Caco-2 (cell line): ENCODE data around the gene DUOX1. TPM values are rescaled to one million over a fixed set of nuclear protein-coding genes. Genes with fewer than 3 reads are reported as not detected.

ENCODE experiments used
- BruUV-seq: library from RNA; stranded (reverse); fragments of 400-500 nt; replicated peaks from 2 replicates; lab custom pipeline; 2021; lab: Mats Ljungman, UMichigan
- CTCF ChIA-PET: fragments of 300-600 bp; sonication (Branson Sonifier 250); formaldehyde crosslinking; loops from one replicate; lab custom pipeline; 2022; ENCODE audit warnings: antibody characterized with exemption; lab: Charles Lee
- POLR2A ChIA-PET: fragments of 300-600 bp; sonication (Branson Sonifier 250); formaldehyde crosslinking; loops from one replicate; lab custom pipeline; 2022; ENCODE audit warnings: antibody characterized with exemption; lab: Charles Lee
- DNase-seq, 2 experiments: peaks; one replicate each; pipeline versions ENCODE4 v3.0.0 to v3.0.0-alpha.2; 2020 to 2022
- H3K27me3 ChIP-seq: replicated peaks from 2 replicates; pipeline ENCODE4 v1.6.0; 2011; ENCODE audit warnings: low read length; ENCODE audit not compliant: control insufficient read depth, insufficient read depth
- H3K36me3 ChIP-seq: 2 replicates; pipeline ENCODE4 v1.5.1; 2011; ENCODE audit warnings: low read length; ENCODE audit not compliant: control insufficient read depth, insufficient read depth
- H3K4me1 ChIP-seq: fragments of 250-450 bp; sonication (Bioruptor Pico); 2 replicates; pipeline ENCODE4 v1.5.1; 2020; ENCODE audit warnings: mild to moderate bottlenecking
- H3K4me3 ChIP-seq: 2 replicates; pipeline ENCODE4 v1.5.1; 2011; ENCODE audit warnings: low read depth, mild to moderate bottlenecking, control low read depth, low read length
- H3K9me3 ChIP-seq: fragments of 250-450 bp; sonication (Bioruptor Pico); 2 replicates; pipeline ENCODE4 v1.5.1; 2020; ENCODE audit warnings: mild to moderate bottlenecking, moderate library complexity
- H3K27ac Mint-ChIP-seq: one replicate; pipeline ENCODE4 v1.8.0; 2022; ENCODE audit warnings: mixed read lengths; ENCODE audit not compliant: unreplicated experiment
- H3K27me3 Mint-ChIP-seq: one replicate; pipeline ENCODE4 v1.8.0; 2022; ENCODE audit warnings: mixed read lengths; ENCODE audit not compliant: insufficient read depth, unreplicated experiment
- H3K36me3 Mint-ChIP-seq: one replicate; pipeline ENCODE4 v1.8.0; 2022; ENCODE audit warnings: mild to moderate bottlenecking, mixed read lengths; ENCODE audit not compliant: insufficient read depth, unreplicated experiment
- H3K4me1 Mint-ChIP-seq: one replicate; pipeline ENCODE4 v1.8.0; 2022; ENCODE audit warnings: low read depth, mixed read lengths; ENCODE audit not compliant: unreplicated experiment
- H3K4me3 Mint-ChIP-seq: one replicate; pipeline ENCODE4 v1.8.0; 2022; ENCODE audit warnings: mild to moderate bottlenecking, moderate library complexity, mixed read lengths; ENCODE audit not compliant: unreplicated experiment
- H3K9me3 Mint-ChIP-seq: one replicate; pipeline ENCODE4 v1.8.0; 2022; ENCODE audit warnings: mixed read lengths; ENCODE audit not compliant: unreplicated experiment
- CTCF ChIP-seq, 2 experiments: fragments of 200-600 bp in 1 of 2; IDR thresholded peaks; 1 replicate in 1 of 2; 2 replicates in 1 of 2; pipeline versions ENCODE4 v1.5.1 to v1.8.0; 2011 to 2022; ENCODE audit warnings: antibody characterized with exemption in 1 of 2, control low read depth in 1 of 2, inconsistent platforms in 1 of 2, low read depth in 1 of 2, low read length in 1 of 2, mild to moderate bottlenecking in 1 of 2, moderate library complexity in 1 of 2; ENCODE audit not compliant: insufficient read depth in 1 of 2, severe bottlenecking in 1 of 2, unreplicated experiment in 1 of 2
- intact Hi-C: fragments of 100-400 bp; cut with micrococcal nuclease; formaldehyde crosslinking; loops from one replicate; pipeline ENCODE4 v1.10.0; 2022; ENCODE audit not compliant: unreplicated experiment
- total RNA-seq: library from RNA; stranded (reverse); gene quantifications from 2 replicates; pipeline ENCODE4 v1.2.3, GENCODE V29; 2022

DUOX1 gene
- total RNA-seq, 1 experiment from 2014 or later, result 0.14 TPM

- Histone ChIP-seq H3K4me3 (peak overlapping the region; percentile 47), H3K9me3 (no peaks in the 10 kb centered on the region), H3K27me3 (no peaks in the 10 kb centered on the region), H3K36me3 (no peaks in the 10 kb centered on the region), H3K4me1 (peaks cover 7% of the 10 kb centered on the region)
- Mint-ChIP-seq H3K4me3 (peak overlapping the region; percentile 77), H3K4me1 (peaks cover 13% of the 10 kb centered on the region), H3K36me3 (peaks cover 9% of the 10 kb centered on the region), H3K27ac (no peak overlapping the region), H3K9me3 (no peaks in the 10 kb centered on the region), H3K27me3 (no peaks in the 10 kb centered on the region)
- ChIA-PET POLR2A (interaction anchor here (0.5 kb wide), 1 partner anchor 22 kb away, joined by 5 read pairs; no protein-coding TSS in a partner anchor), CTCF (interaction anchor here (1.8 to 2.7 kb wide), 2 partner anchors 23 to 24 kb away, joined by 15 to 16 read pairs; no protein-coding TSS in a partner anchor)
- TF ChIP-seq CTCF (IDR thresholded peaks at IDR 0.05; ENCODE audit: insufficient read depth in 1 of 2, low read depth in 1 of 2, low read length in 1 of 2, severe bottlenecking in 1 of 2, unreplicated experiment in 1 of 2), result no peak
- TSS peak; percentile 21 for BruUV-seq
- intact Hi-C loops, result loop anchor here (2.0 kb wide), 1 partner anchor 20 kb away; no protein-coding TSS in a partner anchor
- DNase-seq, result no peak
Observed at GRCh38 chr15:45186771-45187577, 57.2 kb downstream of the DUOX1 start.

GRCh38 chr15:45187578-45187893 lies 57.7 kb downstream of the DUOX1 start:
- peaks cover 9% of the 10 kb centered on the region for H3K36me3 Mint-ChIP-seq
- intact Hi-C loops, result loop anchor here (2.0 kb wide), 1 partner anchor 21 kb away; no protein-coding TSS in a partner anchor
- H3K4me1 Mint-ChIP-seq, result peaks cover 13% of the 10 kb centered on the region
- Histone ChIP-seq H3K4me1 (peaks cover 7% of the 10 kb centered on the region), H3K4me3 (peak overlapping the region; percentile 47), H3K36me3 (no peaks in the 10 kb centered on the region), H3K9me3 (no peaks in the 10 kb centered on the region), H3K27me3 (no peaks in the 10 kb centered on the region)
- H3K4me3 Mint-ChIP-seq, result peak overlapping the region; percentile 77
- no TSS peak for BruUV-seq
- ChIA-PET POLR2A (no interaction called here), CTCF (interaction anchor here (1.8 kb wide), 1 partner anchor 24 kb away, joined by 15 read pairs; no protein-coding TSS in a partner anchor)
- DNase-seq, result no peak
- TF ChIP-seq CTCF (IDR thresholded peaks at IDR 0.05; ENCODE audit: insufficient read depth in 1 of 2, low read depth in 1 of 2, low read length in 1 of 2, severe bottlenecking in 1 of 2, unreplicated experiment in 1 of 2), result no peak
- no peaks in the 10 kb centered on the region for H3K27me3 Mint-ChIP-seq
- H3K27ac Mint-ChIP-seq, result no peak overlapping the region
- no peaks in the 10 kb centered on the region for H3K9me3 Mint-ChIP-seq

- ChIA-PET CTCF (interaction anchor here (1.8 kb wide), 1 partner anchor 25 kb away, joined by 15 read pairs; no protein-coding TSS in a partner anchor), POLR2A (no interaction called here)
- Mint-ChIP-seq H3K4me3 (peak within 1 kb of the TSS; percentile 77), H3K27ac (no peak within 1 kb of the TSS), H3K9me3 (no peaks in the 10 kb centered on the region), H3K4me1 (peaks cover 13% of the 10 kb centered on the region), H3K27me3 (no peaks in the 10 kb centered on the region), H3K36me3 (peaks cover 9% of the 10 kb centered on the region)
- Histone ChIP-seq H3K36me3 (no peaks in the 10 kb centered on the region), H3K9me3 (no peaks in the 10 kb centered on the region), H3K27me3 (no peaks in the 10 kb centered on the region), H3K4me1 (peaks cover 7% of the 10 kb centered on the region), H3K4me3 (peak within 1 kb of the TSS; percentile 47)
- DNase-seq, result peak in 1 of 2 experiments; percentile 47
- no TSS peak for BruUV-seq
- no peak for TF ChIP-seq CTCF (IDR thresholded peaks at IDR 0.05; ENCODE audit: insufficient read depth in 1 of 2, low read depth in 1 of 2, low read length in 1 of 2, severe bottlenecking in 1 of 2, unreplicated experiment in 1 of 2)
- intact Hi-C loops, result loop anchor here (1.0 to 2.0 kb wide), 2 partner anchors 10 to 21 kb away; no protein-coding TSS in a partner anchor
Observed at GRCh38 chr15:45187894-45188830, 58.4 kb downstream of the DUOX1 start, which contains the start of gene SHF. Gene SHF, minus strand, starts transcription at chr15:45187966. Its CDS starts 15 bp downstream, at chr15:45187951.
